ENCODE results near the gene TGM5. TPM values are rescaled to one million over a fixed set of nuclear protein-coding genes. Genes with fewer than 3 reads are reported as not detected.

Gene TGM5
- total RNA-seq, 1 donor from 2014 or later = not detected

DNA sequence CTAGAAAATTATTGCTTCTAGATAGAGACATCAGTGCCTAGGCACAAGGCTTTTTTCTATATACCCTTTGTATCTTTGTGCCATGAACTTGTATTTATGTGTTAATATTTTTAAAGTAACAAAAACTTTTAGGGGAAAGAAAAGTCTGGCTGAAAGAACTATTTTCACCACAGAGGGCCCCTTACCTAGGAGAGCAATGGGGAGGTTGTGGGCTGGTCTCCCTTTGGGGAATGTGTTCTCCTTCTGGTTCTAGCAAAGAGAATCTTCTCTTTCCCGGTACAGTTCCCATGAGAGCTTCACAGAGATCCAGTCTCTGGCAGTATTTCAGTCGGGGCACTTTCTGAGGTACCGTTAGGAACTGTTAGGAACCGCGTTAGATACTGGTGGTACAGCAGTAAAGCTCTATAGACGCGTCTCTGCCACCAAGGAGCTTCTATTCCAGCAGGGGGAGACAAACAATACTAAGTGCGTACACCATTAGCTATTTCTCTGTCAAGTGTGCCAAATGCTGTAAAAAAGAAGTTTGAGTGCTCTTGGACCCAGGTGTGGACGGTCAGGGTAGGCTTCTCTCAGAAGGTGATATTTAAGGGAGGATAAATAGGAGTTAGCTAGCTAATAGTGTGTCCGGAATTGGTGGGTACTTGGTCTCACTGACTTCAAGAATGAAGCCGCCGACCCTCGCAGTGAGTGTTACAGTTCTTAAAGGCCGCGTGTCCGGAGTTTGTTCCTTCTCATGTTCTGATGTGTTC is 41.4 kb downstream of the TGM5 start:
- DNase-seq = no peak
- peak; percentile 51 for TF ChIP-seq CTCF (IDR thresholded peaks at IDR 0.05; ENCODE audit: partially characterized antibody, unreplicated experiment)
- Mint-ChIP-seq H3K36me3 (ENCODE audit: unreplicated experiment) (peaks cover 4% of the 10 kb centered on the region), H3K27me3 (ENCODE audit: unreplicated experiment) (peaks cover 5% of the 10 kb centered on the region), H3K4me1 (ENCODE audit: low read depth, unreplicated experiment) (no peaks in the 10 kb centered on the region), H3K4me3 (ENCODE audit: unreplicated experiment) (no peak overlapping the region), H3K9me3 (ENCODE audit: unreplicated experiment) (no peaks in the 10 kb centered on the region), H3K27ac (ENCODE audit: unreplicated experiment) (no peak overlapping the region)

DNA sequence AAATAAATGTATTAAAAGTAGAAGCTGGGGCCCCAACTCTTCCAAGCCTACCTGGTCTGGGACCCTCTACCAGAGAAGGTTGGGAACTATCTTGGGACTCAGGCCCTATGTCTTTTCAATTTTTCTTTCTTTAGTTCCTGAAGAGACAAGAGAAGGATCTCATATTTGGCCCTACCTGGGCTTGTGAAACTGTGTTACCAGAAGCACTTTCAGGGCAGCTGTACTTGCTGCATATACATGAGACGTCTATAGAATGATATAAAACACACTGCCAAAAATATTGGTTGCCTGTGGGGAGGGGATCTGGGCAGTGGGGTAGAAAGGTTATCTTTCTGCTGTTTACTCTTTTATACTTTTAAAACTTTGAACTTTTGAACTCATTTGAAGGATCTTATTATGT is 45.3 kb downstream of the TGM5 start:
- Mint-ChIP-seq H3K27me3 (ENCODE audit: unreplicated experiment) (peaks cover 1% of the 10 kb centered on the region), H3K4me3 (ENCODE audit: unreplicated experiment) (no peak overlapping the region), H3K4me1 (ENCODE audit: low read depth, unreplicated experiment) (no peaks in the 10 kb centered on the region), H3K36me3 (ENCODE audit: unreplicated experiment) (peaks cover 4% of the 10 kb centered on the region), H3K9me3 (ENCODE audit: unreplicated experiment) (no peaks in the 10 kb centered on the region), H3K27ac (ENCODE audit: unreplicated experiment) (no peak overlapping the region)
- TF ChIP-seq CTCF (IDR thresholded peaks at IDR 0.05; ENCODE audit: partially characterized antibody, unreplicated experiment) = no peak
- no peak for DNase-seq

DNA sequence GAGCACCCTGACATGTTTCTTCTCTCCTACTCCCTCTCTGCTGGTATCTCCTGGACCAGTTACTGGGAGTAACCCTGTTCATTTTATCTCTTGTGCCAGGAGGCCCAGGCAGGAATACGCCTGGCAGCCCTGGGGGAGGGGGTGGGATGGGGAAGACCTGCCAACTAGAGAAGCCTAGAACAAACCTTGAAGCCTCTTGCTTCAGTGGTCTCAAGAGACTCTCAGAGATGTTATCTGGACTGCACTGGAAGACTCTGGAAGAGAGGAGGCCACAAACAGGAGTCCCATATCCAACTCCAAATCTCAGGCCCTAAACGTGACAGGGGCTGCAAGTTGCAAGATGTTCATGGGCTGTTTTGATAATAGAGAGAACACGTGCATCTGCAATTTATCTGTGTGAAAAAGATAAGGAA is 45.7 kb downstream of the TGM5 start, which contains the start of gene EPB42:
Gene EPB42, minus strand, starts transcription at position 28 of the 413 bp plus-strand sequence. CDS start 193 bp downstream, outside the sequence.
- H3K4me3 Mint-ChIP-seq (ENCODE audit: unreplicated experiment) = no peak within 1 kb of the TSS
- peaks cover 3% of the 10 kb centered on the region for H3K36me3 Mint-ChIP-seq (ENCODE audit: unreplicated experiment)
- peaks cover 1% of the 10 kb centered on the region for H3K27me3 Mint-ChIP-seq (ENCODE audit: unreplicated experiment)
- no peaks in the 10 kb centered on the region for H3K9me3 Mint-ChIP-seq (ENCODE audit: unreplicated experiment)
- TF ChIP-seq CTCF (IDR thresholded peaks at IDR 0.05; ENCODE audit: partially characterized antibody, unreplicated experiment) = no peak
- no peaks in the 10 kb centered on the region for H3K4me1 Mint-ChIP-seq (ENCODE audit: low read depth, unreplicated experiment)
- H3K27ac Mint-ChIP-seq (ENCODE audit: unreplicated experiment) = no peak within 1 kb of the TSS
- DNase-seq = no peak

GRCh38 chr15:43219929-43220928 is 46.5 kb downstream of the TGM5 start:
- peaks cover 1% of the 10 kb centered on the region for H3K27me3 Mint-ChIP-seq (ENCODE audit: unreplicated experiment)

More at GRCh38 chr15:43219929-43220928, 46.5 kb downstream of the TGM5 start:
- Mint-ChIP-seq H3K9me3 (ENCODE audit: unreplicated experiment) (no peaks in the 10 kb centered on the region), H3K27ac (ENCODE audit: unreplicated experiment) (no peak overlapping the region), H3K4me3 (ENCODE audit: unreplicated experiment) (no peak overlapping the region), H3K36me3 (ENCODE audit: unreplicated experiment) (no peaks in the 10 kb centered on the region), H3K4me1 (ENCODE audit: low read depth, unreplicated experiment) (no peaks in the 10 kb centered on the region)
- TF ChIP-seq CTCF (IDR thresholded peaks at IDR 0.05; ENCODE audit: partially characterized antibody, unreplicated experiment) = no peak
- no peak for DNase-seq
